ENCODE results near the gene F10.
"Not testable (repeated sequence)": the region's sequence is repeated elsewhere in the genome, so short reads cannot be mapped to it uniquely, and the experiment has no call there.

The F10 gene

DNA sequence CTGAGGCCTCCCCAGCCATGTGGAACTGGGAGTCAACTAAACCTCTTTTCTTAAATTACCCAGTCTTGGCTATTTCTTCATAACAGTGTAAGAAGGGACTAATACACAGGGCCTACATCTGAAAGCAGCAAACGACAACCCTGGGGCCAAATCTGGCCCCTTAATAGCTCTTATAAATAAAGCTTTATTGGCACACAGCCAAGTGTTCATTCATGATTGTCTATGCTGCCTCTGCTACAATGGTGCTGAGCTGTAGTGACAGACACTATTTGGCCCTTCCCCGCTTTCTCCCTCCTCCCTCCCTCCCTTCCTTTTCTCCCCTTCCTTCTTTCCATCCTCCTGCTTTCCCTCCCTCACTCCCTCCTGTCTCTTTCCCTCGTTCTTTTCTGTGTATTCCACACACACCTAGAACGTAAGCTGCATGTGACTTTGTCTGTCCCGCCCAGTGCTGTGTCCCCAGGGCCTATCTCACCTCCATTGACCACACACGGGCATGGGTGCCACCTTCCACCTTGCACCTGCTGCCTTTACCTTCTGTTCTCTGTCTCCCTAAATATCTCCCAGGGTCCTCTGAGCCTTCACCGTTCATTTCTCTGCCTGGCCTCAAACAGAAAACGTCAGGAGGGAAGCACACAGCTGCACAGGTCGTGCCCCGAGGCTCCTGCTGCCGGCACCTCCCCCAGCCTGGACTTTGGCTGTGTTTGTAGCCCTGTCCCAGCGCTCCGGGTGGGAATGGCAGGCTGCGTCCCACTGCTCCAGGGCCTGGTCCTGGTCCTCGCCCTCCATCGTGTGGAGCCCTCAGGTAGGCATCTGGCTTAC, 35.5 kb downstream of the F10 start, which contains the start of gene PROZ:
PROZ (plus strand) TSS at position 720 of the 819 bp plus-strand sequence; CDS start at position 733, 13 bp downstream.
- H3K27ac ChIP-seq: no peak within 1 kb of the TSS
- no peak for TF ChIP-seq ZFX (IDR thresholded peaks at IDR 0.05)
- TF ChIP-seq, protein P1, sequence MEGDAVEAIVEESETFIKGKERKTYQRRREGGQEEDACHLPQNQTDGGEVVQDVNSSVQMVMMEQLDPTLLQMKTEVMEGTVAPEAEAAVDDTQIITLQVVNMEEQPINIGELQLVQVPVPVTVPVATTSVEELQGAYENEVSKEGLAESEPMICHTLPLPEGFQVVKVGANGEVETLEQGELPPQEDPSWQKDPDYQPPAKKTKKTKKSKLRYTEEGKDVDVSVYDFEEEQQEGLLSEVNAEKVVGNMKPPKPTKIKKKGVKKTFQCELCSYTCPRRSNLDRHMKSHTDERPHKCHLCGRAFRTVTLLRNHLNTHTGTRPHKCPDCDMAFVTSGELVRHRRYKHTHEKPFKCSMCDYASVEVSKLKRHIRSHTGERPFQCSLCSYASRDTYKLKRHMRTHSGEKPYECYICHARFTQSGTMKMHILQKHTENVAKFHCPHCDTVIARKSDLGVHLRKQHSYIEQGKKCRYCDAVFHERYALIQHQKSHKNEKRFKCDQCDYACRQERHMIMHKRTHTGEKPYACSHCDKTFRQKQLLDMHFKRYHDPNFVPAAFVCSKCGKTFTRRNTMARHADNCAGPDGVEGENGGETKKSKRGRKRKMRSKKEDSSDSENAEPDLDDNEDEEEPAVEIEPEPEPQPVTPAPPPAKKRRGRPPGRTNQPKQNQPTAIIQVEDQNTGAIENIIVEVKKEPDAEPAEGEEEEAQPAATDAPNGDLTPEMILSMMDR (conservative IDR thresholded peaks at IDR 0.05): no peak

- TF ChIP-seq, protein P1 (conservative IDR thresholded peaks at IDR 0.05): no peak
- no peak for TF ChIP-seq ZFX (IDR thresholded peaks at IDR 0.05)
- no peak overlapping the region for H3K27ac ChIP-seq
These were observed 36.3 kb downstream of the F10 start for GRCh38 chr13:113158946-113159345.

DNA sequence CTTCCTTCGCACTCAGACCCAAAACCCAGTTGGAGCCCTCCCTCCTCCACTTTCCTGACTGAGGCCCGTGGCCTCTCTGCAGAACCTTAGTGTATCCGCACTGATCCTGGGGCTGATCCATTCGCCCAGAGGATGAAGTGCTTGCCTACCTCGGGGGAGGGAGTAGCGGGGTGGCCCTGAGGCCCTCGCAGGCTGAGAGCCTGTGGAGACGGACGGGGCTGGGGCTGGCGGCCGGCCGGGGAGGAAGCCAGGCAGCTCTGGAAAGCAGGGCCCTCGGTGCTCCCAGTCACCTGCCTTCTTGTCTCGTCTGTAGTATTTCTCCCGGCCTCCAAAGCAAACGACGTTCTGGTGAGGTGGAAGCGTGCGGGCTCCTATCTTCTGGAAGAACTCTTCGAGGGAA, 37.1 kb downstream of the F10 start:
- no peak overlapping the region for H3K27ac ChIP-seq
- TF ChIP-seq ZFX (IDR thresholded peaks at IDR 0.05): no peak
- TF ChIP-seq, protein P1 (conservative IDR thresholded peaks at IDR 0.05): no peak

- no peak overlapping the region for H3K27ac ChIP-seq
- TF ChIP-seq, protein P1 (conservative IDR thresholded peaks at IDR 0.05): no peak
- TF ChIP-seq ZFX (IDR thresholded peaks at IDR 0.05): no peak
These were observed 38.4 kb downstream of the F10 start for GRCh38 chr13:113160983-113161382.

- H3K27ac ChIP-seq: no peak overlapping the region
- no peak for TF ChIP-seq ZFX (IDR thresholded peaks at IDR 0.05)
- TF ChIP-seq, protein P1 (conservative IDR thresholded peaks at IDR 0.05): no peak
These were observed 38.8 kb downstream of the F10 start for GRCh38 chr13:113161433-113161832.

- H3K27ac ChIP-seq: not testable (repeated sequence)
These were observed 39.4 kb downstream of the F10 start for GRCh38 chr13:113161975-113162374.

DNA sequence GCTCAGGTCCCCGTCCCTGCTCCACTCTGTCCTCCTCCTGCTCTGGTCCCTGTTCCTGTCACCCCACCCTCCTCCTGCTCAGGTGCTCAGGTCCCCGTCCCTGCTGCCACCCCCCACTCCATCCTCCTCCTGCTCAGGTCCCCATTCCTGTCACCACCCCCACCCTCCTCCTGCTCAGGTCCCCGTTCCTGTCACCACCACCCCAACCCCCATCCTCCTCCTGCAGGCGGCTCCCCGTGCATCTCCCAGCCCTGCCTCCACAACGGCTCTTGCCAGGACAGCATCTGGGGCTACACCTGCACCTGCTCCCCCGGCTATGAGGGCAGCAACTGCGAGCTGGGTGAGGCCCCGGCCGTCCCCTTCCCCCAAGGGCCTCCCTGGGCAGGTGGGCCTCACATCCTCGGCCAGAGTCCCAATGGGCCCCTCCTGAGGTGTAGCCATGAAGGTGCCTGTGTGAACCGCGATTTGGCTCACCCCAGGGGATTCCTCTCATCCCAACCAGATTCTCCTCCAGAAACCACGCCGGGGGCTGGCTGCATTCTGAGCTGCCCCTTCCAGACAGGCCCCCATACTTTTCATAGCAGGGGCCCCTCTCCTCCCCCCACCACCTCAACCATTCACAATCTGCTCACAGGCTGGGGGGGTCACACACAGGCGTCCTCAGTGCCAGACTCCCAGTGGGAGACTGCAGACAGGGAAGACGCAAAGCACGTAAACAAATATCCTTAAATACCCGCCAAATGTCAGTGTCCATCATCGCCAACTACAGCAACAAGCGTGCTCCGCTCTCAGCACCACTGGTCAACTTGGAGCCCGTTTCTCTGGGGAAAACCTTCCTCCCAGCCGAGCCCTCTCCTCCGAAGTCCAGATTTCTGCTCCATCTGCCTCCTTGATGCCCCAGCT, 40.4 kb downstream of the F10 start:
- no peak overlapping the region for H3K27ac ChIP-seq
- TF ChIP-seq ZFX (IDR thresholded peaks at IDR 0.05): no peak

DNA sequence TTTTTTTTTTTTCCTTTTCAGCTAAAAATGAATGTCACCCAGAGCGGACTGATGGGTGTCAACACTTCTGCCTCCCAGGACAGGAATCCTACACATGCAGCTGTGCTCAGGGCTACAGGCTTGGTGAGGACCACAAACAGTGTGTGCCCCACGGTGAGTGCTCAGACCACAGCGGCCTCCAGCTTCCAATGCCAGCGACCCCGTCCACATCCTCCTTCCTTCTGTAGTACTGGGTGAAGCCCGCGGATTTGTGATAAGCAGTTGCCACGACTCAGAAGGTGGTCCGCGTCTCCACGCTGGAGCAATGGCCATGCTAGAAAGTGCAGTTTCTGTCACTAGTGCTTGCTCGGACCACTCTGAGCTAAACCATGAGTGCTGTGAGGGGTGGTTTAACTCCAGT, 41.9 kb downstream of the F10 start:
- no peak overlapping the region for H3K27ac ChIP-seq
- TF ChIP-seq ZFX (IDR thresholded peaks at IDR 0.05): no peak
- TF ChIP-seq, protein P1 (conservative IDR thresholded peaks at IDR 0.05): no peak

Measured in C4-2B (cell line).